HG02588 (cell line): ENCODE data around the gene GRIK5.
A peak's percentile ranks its signal among the peaks of the same experiment; 100 is the strongest.
"Not testable (repeated sequence)": the region's sequence is repeated elsewhere in the genome, so short reads cannot be mapped to it uniquely, and the experiment has no call there.

ENCODE experiments used
- ATAC-seq: cut with Tn5 transposase; IDR thresholded peaks from one replicate; pipeline ENCODE4 v1.9.1; 2021; ENCODE audit warnings: mild to moderate bottlenecking, moderate library complexity; ENCODE audit not compliant: unreplicated experiment

Gene GRIK5

DNA sequence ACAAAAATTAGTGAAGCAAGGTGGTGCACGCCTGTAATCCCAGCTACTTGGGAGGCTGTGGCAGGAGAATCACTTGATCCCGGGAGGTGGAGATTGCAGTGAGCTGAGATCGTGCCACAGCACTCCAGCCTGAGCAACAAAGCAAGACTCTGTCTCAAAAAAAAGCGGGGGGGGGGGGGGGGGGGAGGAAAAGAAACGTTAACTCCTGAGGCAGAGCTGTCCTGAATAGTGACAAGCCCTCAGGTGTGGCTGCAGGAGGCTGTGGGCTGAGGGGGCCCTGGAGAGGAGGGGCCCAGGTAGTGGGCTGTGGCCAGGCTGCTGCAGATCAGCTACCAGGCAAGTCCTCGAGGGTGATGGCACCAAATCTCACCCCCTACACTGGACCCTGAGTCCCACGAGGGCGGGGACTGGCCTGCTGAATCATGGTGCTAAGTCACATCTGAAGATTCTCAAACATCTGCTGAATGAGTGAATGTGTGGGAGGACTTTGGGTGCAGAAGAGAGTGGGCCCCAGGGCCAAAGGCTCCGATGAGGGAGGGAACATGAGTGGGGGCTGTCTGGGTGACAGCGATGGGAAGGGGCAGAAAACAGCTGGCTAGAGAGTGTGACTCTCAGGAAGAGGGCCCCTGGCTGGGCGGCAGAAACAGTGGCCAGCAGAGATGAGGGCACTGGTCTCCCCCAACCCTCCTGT lies 51.4 kb downstream of the GRIK5 start:
- no peak for ATAC-seq

DNA sequence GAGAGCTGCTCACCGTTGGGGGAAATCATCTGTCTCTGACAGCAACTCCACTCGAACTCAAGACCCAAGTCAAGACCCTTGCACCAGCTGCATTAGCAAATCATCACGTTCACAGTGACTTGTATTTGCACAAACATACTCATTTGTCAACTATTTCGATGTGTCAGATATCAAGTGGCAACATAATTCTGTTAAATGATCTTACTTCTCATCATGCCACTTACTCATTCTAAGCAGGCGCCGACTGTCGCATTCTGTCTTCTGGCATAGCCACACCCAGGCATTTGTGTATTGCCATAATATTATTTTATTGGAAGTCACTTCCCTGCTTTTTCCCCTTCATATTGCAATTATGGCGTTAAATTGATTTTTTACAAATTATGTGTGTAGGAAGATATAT lies 53.0 kb downstream of the GRIK5 start:
- ATAC-seq: no peak

DNA sequence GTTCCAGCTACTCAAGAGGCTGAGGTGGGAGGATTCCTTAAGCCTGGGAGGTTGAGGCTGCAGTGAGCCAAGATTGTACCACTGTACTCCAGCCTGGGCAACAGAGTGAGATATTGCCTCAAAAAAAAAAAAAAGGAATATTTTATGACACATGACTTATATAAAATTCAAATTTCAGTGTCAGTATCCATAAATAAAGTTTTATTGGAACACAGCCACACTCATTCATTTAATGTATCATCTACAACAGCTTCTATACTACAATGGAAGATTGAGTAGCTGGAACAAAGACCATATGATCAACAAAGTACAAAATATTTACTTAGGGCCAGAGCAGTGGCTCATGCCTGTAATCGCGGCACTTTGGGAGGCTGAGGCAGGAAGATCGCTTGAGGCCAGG lies 57.3 kb downstream of the GRIK5 start:
- ATAC-seq: not testable (repeated sequence)

DNA sequence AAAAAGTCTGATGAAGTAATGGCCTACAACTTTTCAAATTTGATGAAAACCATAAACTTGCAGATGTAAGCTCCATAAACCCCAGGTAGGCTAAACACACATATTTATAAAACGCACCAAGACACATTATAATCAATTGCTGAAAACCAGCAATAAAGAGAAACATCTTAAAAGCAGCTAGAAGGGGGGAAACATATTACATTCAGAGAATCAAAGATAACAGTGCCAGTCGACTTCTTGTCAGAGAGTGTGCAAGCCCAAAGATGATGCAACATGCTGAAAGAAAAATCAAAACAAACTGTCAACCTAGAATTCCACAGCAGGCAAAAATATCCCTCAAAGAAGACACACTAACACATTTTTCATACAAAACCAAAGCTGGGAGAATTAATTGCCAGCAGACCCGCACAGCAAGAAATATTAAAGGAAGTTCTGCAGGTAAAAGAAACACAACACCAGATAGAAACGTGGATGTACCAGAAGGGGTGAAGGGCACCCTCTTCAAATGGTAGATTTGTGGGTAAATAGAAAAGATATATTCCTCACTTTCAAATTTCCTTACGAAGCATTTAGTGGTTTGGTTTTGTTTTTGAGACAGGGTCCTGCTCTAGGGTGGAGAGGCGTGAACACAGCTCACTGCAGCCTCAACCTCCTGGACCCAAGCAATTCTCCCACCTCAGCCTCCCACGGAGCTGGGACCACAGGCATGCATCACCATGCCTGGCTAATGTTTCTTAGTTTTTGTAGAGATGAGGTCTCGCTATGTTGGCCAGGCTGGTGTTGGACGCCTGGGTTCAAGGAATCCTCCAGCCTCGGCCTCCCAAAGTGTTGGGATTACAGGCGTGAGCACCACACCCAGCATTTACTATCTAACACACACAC lies 59.5 kb downstream of the GRIK5 start:
- ATAC-seq: no peak

DNA sequence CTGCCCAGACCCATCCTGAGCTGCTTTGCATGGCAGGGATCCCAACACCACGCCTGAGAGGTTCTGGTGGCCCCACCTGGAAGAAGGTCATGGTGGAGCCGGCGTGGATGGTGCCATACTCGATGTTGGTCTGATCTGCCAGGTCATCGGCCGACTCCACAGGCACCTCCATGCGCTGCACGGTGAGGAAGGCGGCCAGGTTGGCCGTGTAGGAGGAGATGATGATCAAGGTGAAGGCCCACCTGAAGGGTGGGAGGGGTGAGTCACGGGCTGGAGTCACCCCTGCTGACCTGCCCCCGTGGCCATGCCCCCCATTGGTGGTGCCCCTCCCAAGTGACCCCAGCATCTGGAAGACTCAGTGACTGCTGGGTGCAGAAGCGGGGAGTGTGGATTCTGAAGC lies 63.4 kb downstream of the GRIK5 start:
- ATAC-seq: no peak

DNA sequence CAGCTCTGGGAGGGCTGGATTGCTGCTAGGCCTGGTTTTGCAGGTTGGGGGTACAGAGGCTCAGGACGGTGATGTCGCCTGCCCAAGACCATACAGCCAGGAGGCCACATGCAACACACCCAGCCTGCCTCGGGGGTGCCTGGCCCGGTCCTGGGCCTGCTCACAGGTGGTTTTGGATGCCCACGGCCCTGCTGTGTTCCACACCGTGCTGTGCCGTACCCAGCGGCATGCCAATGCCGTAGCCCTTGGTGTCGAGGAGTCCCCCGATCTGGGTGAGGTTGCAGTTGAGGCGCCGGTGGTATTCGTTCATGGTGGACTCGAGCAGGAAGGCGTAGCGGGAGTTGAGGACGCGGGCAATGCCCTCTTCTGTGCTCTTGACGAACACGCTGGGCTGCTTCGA lies 64.5 kb downstream of the GRIK5 start:
- no peak for ATAC-seq

DNA sequence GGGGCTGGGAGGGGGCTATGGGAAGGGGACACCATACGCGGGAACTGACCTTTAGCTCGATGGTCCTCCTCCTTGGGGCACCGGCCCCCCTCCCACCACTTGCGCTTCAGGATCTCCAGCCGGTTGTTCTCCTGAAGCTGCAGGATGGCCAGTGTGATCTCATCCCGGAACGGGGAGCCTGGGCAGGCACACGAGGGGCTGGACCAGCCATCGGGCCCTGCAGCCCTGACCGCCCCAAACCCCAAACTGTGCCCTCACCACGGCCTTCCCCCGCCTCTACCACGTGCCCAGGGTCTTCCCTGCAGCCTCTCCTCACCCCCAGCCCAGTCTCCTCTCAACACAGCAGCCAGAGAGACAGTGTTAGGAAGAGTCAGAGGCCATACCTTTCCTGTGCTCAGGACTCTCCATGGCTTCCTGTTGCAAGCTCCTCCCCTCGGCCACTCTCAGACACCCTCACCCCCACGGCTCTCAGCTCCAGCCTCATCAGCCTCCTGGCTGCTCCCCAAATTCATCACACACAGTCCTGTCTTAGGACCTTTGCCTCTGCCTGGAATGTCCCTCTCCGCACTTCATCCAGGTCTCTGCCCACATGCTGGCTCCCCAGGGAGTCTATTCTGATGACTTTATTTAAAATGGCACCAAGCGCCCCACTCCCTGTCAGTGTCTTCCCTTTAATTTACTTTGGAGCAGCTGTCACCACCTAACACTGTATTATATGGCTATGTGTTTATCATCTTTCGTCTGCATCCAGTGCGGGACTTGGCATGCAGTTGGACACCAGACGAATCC lies 66.3 kb downstream of the GRIK5 start:
- no peak for ATAC-seq

DNA sequence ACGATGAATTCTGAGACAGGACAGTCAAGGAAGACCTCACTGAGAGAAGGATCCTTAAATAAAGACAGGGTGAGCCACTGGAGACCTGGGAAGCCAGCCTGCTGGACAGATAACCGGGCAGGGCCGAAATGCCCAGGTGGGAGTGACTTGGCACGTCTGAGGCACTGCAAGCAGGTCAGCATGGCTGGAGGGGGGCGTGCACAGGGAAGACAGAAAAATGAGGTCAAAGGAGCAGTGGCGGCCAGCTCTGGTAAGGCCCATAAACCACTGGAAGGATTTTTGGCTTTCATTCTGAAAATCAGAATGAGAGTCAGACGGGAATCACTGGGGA lies 70.2 kb downstream of the GRIK5 start:
- ATAC-seq: no peak

DNA sequence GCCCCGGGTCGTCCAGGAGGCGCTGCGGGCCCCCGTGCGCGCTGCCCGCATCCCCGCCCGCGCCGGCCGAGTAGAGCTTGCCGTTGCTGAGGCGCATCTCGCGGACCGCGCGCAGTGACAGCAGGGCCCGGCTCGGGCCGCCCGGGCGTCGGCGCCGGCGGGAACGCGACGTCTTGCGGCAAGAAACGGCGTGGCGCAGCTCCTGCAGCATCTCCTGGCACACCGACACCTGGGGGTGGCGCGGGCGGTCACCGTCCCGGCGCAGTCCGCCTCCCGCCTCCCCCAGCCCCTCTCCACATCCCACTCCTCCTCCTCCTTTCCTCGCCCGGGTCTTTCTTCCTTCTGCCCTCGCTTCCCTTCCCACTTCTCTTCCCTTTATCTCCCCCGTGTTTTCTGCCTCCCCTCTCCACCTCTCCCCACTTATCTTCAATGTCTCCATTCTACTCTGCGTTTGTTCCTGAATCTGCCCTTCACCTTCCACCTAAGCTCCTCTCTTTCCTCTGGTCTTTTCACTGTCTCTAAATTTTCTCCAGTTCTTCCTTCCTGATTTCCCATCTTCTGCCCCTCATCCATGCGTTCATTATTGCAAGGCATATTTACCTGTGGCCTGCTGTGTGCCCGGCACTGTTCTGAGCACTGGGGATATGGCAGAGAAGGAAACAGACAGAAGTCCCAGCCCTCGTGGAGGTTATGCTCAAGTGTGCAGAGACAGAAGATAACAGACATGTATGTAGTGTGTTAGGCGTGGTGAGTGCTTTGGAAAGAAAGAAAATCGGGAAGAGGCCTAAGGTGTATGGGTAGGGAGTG lies 70.7 kb downstream of the GRIK5 start:
- ATAC-seq: no peak

DNA sequence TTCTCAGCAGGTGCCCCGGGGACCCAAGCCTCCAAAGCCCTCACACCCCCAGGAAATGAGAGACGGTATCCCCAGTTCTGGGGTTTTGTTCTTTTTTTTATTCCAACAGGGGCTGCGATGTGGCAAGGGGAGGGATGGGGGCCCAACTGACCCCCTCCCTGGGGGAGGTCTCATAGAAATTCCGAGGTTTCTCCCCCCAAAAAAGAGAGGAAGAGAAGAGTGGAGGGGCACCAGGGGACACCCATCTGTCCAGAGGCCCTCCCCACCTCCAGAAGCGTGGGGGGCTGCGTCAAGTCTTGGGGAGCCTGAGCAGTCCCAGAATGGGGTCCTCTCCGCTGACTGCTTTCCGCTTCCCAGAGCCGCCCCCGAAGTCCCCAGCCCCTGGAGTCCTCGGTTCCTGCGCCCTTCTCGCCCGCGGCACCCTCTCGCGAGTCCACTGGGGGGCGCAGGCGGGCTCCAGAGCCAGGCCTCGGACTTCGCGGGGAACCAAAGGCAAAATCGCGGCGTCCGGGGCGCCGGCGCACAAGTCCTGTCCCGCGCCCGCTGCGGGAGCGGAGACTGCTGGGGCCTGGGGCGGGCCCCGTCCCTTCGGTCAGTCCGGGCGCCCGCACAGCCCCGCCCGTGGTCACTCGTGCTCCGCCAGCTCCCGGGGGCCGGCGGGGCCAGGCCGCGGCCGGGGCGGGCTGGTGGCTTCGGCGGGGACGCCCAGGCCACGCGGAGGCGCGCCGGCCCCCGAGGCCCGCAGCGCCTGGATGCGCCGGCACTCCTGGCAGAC lies 71.6 kb downstream of the GRIK5 start:
- ATAC-seq: no peak

DNA sequence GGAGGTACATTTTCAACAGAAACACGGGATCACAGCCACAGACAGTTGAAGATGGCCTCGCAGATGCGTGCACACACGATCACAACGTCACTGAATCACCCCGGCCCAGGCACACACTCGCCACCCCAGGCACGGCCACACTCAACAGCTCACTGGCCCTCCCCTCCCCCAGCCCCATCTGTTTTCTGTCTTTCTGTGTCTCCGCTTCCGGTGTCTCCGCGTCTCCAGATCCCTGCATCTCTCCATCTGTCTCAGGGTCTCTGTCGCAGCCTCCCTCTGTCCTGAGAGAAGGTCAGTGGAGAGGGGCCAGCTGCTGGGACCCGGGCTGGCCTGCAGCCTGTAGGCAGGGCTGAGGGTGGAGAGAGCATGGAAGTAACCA lies 72.2 kb downstream of the GRIK5 start:
- ATAC-seq: no peak

DNA sequence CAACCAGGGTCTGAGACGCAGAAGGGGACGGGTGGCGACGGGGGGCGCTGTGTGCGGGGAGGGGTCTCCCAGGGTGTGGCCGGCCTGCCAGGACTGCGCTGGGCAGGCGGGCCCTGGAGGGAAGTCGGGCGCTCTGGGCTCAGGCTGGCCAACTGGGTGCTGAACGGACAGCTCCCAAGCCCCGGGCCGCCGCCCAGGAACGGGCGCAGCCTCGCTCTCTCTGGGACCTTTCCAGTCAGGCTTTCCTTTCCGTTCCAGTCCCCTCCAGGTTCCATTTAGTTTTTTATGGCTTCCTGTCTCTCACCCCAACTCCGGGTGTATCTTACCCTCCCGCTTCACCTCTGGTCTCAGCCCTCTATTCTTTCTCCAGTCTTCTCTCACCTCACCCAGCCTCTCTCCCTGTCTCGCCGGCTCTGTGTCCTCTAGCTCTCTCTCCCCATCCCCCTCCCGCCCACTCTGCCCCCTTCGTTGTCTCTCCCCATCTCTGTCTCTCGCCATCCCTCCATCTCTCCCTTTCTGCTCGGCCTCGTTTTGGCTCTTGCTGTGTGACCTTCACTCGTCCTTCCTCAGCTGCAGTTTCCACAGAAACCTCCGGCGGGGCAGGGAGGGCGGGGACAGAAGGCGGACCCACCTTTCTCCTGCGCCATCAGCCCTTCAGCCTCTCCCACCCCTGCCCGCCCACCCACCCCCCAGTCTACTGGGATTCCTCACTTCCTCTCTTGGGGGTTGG lies 72.7 kb downstream of the GRIK5 start:
- ATAC-seq: no peak

DNA sequence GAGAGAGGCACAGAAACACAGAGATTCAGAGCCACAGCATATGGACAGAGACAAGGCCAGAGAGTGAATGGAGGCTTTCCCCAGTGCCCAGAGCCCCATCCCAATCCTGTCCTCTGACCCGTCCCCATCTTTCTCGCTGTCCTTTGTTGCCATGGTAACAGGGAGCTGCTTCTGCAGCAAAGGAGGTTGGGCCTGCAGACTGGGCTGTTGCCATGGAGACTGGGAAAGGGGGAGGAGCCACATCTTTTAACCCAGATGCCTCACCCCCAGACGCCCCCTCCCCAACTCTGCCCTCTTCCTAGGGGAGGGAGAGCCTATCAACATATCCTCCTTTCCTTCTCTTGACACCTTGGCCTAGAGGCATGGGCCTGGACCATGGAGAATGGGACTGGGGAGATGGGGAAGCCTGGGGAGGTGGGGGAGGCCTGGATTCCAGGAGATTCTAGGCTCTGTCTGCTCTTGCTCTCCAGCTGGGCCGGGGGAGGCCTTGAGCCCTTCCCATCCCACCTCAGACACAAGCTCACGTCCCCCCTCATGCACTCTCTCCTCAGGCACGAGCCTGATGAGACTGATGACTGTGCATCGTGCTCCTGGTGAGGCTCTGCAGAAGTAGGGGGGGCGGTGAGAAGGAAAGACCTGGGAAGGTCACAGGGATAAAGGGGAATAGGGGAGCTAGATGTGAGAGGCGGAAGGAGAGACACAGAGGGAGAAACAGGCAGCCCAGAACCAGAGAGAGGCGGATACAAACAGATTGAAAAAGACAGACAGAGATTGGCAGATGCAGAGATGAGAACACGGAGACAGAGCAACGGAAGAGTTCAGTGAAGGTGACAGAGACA lies 73.8 kb downstream of the GRIK5 start:
- no peak for ATAC-seq

DNA sequence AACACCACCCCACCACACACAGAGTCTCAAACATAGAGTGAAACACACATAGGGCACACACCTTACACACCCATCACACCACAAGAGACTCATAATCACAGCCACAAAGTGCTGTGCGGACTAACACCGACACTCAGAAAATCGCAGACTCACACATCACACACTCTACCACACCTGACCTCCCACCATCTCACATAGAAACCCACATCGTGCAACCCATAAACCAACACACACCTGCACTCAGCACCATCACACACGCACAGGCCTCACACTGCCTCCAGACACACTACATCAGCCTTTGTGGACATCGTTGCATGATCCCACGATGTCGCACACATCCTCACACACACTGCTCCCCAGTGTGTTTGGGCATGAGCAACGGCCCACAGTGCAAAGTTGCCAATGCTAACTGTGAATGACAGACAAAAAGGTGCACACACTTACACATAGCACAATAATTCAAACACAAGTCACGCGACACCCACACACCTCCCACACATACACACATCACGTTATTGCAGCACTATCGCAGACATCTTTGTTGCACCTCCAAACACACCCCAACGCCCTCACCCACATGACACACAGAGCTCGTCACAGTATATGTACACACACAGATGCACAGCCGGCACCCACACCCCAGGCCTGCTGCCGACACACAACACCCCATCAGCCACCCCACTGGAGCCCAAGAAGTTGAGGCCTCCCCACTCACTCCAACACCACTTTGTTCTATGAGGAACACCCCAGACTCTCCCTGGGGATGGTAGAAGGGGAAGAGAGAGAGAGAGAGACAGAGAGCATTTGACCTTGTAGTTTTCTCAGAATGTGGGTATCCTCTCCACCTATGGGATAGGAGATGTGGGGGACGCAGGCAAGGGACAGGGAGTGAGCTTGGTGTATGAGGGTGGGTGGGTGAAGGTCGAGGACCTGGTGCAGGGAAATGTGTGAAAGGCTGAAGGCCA lies 74.7 kb downstream of the GRIK5 start:
- no peak for ATAC-seq

DNA sequence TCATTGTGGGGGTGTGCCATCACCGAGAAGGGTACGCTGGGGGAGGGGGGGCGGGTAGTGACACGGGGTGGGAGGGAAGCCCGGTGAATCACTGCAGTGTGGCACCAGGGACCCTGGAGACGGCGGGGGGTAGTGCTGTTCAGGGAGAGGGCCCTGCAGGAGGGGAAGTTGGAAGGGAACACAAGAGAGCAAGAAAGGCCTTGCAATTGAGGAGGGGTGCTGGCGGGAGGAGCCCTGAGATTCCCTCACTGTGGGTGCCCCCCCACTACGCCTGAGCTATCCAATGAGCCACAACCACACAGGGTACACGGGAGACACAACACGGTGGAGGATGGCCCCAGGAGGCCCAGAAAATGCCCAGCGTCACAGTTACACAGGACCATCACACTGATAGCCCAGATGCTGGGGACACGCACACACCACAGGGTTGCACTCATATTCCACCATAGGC lies 75.5 kb downstream of the GRIK5 start:
- ATAC-seq: no peak

DNA sequence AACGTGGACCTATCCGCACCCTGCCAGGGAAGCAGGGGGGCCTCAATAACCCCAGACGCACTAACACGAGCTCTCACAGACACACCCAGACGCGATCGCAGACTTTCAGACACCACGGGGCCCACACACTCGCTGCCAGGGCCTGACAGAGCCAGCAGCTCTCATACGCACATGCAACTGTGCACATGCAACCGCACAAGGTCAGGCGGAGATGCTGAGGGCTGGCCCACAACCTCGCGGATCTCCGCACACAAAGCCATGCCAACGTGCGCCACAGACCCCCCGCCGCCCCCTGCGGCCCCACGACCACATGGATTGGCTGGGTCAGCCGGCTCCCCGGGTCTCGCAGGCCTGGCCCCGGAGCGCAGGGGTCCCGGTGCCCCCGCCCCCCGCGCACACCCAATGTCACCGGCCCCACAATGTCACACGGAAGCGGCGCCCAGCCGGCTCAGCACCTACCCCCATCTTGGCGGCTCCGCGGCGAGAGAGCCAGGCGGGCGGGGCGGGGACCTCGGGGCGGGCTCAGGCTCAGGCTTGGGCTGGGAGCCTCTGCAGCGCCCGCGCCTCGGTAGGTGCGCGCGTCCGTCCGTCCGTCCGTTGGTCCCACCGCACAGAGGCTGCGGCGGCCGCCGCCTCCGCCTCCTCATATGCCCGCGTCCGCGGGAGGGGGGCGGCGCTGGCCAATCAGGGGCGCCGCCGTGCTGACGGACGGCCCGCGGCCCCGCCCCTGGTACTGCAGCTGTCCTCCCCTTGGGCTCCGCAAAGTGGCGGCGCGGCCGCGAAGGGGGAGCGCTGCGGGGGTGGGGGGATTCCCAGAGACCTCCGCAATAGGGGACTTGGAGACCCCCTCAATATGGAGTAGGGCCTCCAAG lies 76.2 kb downstream of the GRIK5 start, which contains the start of gene ATP1A3:
Gene ATP1A3 (minus strand): TSS at position 619 of the 872 bp plus-strand sequence. CDS start 154 bp downstream, at position 465.
- peak; percentile 56 for ATAC-seq
